ENCODE data around the gene FAM184A.

DNA sequence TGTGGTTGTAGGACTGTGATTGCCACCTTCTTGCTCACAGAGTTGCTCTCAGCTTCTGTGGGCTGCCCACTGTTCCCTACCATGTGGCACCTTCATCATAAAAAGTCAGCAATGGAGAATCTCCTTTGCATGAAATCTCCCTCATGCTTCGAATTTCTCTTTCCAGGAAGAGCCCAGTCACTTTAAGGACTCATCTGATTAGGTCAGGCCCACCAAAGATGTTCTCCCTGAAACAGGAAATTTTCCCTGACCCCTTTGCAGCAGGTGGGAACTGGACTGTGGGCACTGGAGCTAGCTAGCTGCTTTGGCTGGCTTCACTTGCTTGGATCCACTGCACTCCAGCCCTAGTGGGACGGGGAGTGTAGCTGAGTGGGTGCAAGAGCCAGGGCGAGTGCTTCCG is 47.7 kb upstream of the FAM184A start:
- no peak for TF ChIP-seq POLR2AphosphoS5 (IDR thresholded peaks at IDR 0.05; ENCODE audit: insufficient read depth, low read depth, low read length)
- no peak for TF ChIP-seq EZH2 (IDR thresholded peaks at IDR 0.05; ENCODE audit: borderline replicate concordance, low read depth, low read length, severe bottlenecking)
- TF ChIP-seq, protein P1, sequence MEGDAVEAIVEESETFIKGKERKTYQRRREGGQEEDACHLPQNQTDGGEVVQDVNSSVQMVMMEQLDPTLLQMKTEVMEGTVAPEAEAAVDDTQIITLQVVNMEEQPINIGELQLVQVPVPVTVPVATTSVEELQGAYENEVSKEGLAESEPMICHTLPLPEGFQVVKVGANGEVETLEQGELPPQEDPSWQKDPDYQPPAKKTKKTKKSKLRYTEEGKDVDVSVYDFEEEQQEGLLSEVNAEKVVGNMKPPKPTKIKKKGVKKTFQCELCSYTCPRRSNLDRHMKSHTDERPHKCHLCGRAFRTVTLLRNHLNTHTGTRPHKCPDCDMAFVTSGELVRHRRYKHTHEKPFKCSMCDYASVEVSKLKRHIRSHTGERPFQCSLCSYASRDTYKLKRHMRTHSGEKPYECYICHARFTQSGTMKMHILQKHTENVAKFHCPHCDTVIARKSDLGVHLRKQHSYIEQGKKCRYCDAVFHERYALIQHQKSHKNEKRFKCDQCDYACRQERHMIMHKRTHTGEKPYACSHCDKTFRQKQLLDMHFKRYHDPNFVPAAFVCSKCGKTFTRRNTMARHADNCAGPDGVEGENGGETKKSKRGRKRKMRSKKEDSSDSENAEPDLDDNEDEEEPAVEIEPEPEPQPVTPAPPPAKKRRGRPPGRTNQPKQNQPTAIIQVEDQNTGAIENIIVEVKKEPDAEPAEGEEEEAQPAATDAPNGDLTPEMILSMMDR (IDR thresholded peaks at IDR 0.05; ENCODE audit: extremely low read depth in 1 of 2, insufficient read depth in 1 of 2, low read depth in 1 of 2, low read length in 2 of 2): no peak
- no peak for TF ChIP-seq POLR2A (IDR thresholded peaks at IDR 0.05; ENCODE audit: low read depth, low read length)

All from endothelial cell of umbilical vein (primary cell).